ENCODE data around the gene UROC1. TPM values are rescaled to one million over a fixed set of nuclear protein-coding genes. Genes with fewer than 3 reads are reported as not detected.

Gene UROC1
- total and polyA plus RNA-seq, 9 of the 15 experiments (the other 6 are each of a cell fraction or from before 2014, with no cell fraction given), result not detected

GRCh38 chr3:126480206-126480605, 37.4 kb downstream of the UROC1 start:
- Histone ChIP-seq H2AFZ (ENCODE audit: low read depth, low read length) (no peak overlapping the region), H3K79me2 (ENCODE audit: control insufficient read depth, insufficient read depth, low read length) (no peaks in the 10 kb centered on the region; the same call in 2 of the 3 replicates), H3K4me1 (replicated peaks in 1 of 2; ENCODE audit: control insufficient read depth in 2 of 2, insufficient read depth in 2 of 2, low read length in 2 of 2) (peaks cover 4 to 12% of the 10 kb centered on the region in 2 experiments; a peak in 2 of 5 replicates), H4K20me1 (replicated peaks; ENCODE audit: control insufficient read depth, insufficient read depth, low read length) (no peaks in the 10 kb centered on the region), H3K9ac (ENCODE audit: insufficient read depth in 1 of 2, low read depth in 2 of 2, low read length in 2 of 2) (no peak overlapping the region), H3K9me1 (ENCODE audit: control insufficient read depth, insufficient read depth, low read length) (no peaks in the 10 kb centered on the region), H3K27me3 (ENCODE audit: control insufficient read depth in 2 of 2, insufficient read depth in 2 of 2, low read length in 2 of 2) (peaks cover 0 to 16% of the 10 kb centered on the region in 2 experiments; a peak in 2 of 5 replicates), H3K36me3 (ENCODE audit: control insufficient read depth, insufficient read depth, low read length) (no peaks in the 10 kb centered on the region), H3K9me3 (replicated peaks; ENCODE audit: control insufficient read depth, insufficient read depth, low read depth, low read length) (no peaks in the 10 kb centered on the region), H3K27ac (ENCODE audit: extremely low read depth, low read depth, low read length) (no peak overlapping the region), H3K4me3 (no peak overlapping the region), H3K4me2 (ENCODE audit: insufficient read depth, low read length) (no peak overlapping the region)
- FAIRE-seq (no peak), ATAC-seq (no peak), DNase-seq (ENCODE audit: extremely low read depth in 1 of 4, low spot score in 3 of 4) (no peak)
- TF ChIP-seq MAFG (tag; conservative IDR thresholded peaks at IDR 0.05) (no peak), SRSF9 (IDR thresholded peaks at IDR 0.05; ENCODE audit: borderline replicate concordance, low read depth, low read length) (no peak), BDP1 (IDR thresholded peaks at IDR 0.05; ENCODE audit: insufficient read depth, insufficient read length) (no peak), MCM2 (IDR thresholded peaks at IDR 0.05; ENCODE audit: low read depth) (no peak), MAFK (IDR thresholded peaks at IDR 0.05; ENCODE audit: low read length) (no peak), SMC3 (conservative IDR thresholded peaks at IDR 0.05; ENCODE audit: insufficient read depth, low read depth, low read length) (no peak), PHF20 (IDR thresholded peaks at IDR 0.05; ENCODE audit: partially characterized antibody) (no peak), NCOA6 (IDR thresholded peaks at IDR 0.05) (no peak), MEF2D (tag; conservative IDR thresholded peaks at IDR 0.05; ENCODE audit: low read depth) (no peak), PHB (CRISPR knock-in tag; IDR thresholded peaks at IDR 0.05) (no peak), ZNF444 (CRISPR knock-in tag; IDR thresholded peaks at IDR 0.05) (no peak)
- TF ChIP-seq, protein P1, sequence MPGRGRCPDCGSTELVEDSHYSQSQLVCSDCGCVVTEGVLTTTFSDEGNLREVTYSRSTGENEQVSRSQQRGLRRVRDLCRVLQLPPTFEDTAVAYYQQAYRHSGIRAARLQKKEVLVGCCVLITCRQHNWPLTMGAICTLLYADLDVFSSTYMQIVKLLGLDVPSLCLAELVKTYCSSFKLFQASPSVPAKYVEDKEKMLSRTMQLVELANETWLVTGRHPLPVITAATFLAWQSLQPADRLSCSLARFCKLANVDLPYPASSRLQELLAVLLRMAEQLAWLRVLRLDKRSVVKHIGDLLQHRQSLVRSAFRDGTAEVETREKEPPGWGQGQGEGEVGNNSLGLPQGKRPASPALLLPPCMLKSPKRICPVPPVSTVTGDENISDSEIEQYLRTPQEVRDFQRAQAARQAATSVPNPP (IDR thresholded peaks at IDR 0.05; ENCODE audit: borderline replicate concordance, insufficient read depth, insufficient read length), result no peak
- TF ChIP-seq, protein P2, sequence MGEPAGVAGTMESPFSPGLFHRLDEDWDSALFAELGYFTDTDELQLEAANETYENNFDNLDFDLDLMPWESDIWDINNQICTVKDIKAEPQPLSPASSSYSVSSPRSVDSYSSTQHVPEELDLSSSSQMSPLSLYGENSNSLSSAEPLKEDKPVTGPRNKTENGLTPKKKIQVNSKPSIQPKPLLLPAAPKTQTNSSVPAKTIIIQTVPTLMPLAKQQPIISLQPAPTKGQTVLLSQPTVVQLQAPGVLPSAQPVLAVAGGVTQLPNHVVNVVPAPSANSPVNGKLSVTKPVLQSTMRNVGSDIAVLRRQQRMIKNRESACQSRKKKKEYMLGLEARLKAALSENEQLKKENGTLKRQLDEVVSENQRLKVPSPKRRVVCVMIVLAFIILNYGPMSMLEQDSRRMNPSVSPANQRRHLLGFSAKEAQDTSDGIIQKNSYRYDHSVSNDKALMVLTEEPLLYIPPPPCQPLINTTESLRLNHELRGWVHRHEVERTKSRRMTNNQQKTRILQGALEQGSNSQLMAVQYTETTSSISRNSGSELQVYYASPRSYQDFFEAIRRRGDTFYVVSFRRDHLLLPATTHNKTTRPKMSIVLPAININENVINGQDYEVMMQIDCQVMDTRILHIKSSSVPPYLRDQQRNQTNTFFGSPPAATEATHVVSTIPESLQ (CRISPR knock-in tag; IDR thresholded peaks at IDR 0.05), result no peak
- CTCF ChIA-PET (ENCODE audit: low intra/inter-chr PET ratio), result interaction anchor here (0.7 kb wide), 1 partner anchor 508 kb away, joined by 3 read pairs; no protein-coding TSS in a partner anchor
- no TSS peak for BruUV-seq (replicated peaks)
- intact Hi-C loops (cut with micrococcal nuclease) (no loop called here), in situ Hi-C loops (cut with MboI) (no loop called here)
- POLR2A ChIA-PET, result no interaction called here
- WGBS (ENCODE audit: insufficient coverage, low coverage, missing lambda C conversion rate), result 0% methylated on average over 1 of the region's 5 CpGs
